K562 treated with DMSO at 1 percent for 12 hours (cell line): ENCODE measurements around the gene FGG. TPM values are rescaled to one million over a fixed set of nuclear protein-coding genes. Genes with fewer than 3 reads are reported as not detected.

Experiments
- total RNA-seq: library from RNA; unstranded; fragments of 300-600 nt; gene quantifications from 2 replicates; pipeline ENCODE4 v1.2.3, GENCODE V29; 2022; ENCODE audit not compliant: insufficient read depth

FGG gene
- not detected in 2 replicates for total RNA-seq

DNA sequence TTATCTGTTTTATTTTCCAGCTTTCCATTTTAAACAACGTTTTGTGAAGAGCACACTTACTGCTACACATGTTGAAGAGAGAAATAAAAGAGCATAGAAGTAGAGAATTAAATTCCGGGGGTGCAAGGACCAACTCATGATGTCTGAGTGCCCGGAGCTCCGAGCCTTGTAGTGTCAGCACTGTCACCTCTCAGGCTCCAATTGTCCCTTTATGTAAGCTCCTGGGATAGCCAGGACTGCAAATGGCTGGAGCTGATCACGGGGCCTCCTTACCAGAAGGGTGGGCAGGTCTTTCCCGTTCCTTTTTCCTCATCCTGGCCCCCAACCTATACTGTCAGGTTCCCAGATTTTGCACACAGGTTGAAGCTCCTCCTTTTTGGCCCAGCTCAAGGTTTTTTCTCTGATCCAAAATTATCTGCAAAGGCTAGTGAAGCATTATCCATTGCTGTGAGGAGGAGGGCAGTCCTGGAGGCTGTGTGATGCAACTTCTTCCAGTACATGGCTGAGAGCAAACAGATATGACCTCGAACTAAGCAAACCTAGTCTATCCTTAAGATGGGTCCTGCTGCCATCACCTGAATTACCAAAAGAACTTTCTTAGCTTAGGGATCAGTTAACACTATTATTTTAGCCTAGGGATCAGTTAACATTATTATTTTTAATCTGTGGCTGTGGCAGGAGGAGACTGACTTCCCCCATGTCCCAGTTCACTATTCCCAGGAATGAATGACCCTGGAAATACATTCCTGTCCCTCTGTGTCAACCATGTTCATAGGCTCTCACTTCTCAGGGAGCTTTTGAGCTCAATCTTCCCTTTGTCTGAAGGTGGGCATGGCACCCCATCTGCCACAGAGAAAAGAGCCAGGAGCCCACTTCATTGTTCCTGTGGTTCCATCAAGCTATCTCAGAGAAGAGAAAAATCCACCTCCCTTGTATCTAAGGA lies at the start of gene FGG:
FGG (minus strand) TSS at position 185 of the 943 bp plus-strand sequence; CDS start at position 138, 47 bp downstream.

DNA sequence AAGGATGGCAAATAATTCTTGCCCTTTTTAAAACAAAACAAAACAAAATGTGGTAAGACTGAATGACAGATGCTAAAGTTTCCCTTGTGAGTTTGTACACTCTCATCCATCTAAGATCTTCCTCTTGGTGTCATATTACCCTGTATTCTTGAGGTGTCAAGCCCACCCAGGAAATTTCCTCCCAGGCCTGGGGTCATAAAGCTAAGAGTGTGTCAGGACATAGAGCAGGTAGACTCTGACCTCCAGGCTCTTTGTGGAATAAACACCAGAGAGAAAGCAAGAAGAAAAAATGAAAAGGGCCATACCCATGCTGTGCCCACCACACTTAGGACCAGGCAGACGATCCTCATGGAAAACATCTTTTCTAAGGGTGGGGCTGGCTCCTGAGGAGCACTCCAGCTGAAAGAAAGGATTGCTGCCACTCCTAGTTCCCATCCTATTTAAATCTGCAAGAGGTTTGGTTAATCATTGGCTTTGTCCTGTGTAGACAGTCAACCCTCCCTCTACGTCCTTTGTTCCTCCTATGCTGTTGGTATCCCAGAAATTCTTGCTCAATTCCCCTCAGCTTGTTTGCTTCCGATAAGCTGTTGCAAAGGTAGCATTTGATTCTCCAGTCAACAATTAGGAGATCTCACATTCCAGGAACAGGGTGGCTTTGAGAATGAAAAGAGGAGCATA lies 22.0 kb downstream of the FGG start, which contains the start of gene FGA:
FGA (minus strand) TSS at position 414 of the 678 bp plus-strand sequence; CDS start at position 359, 55 bp downstream.

DNA sequence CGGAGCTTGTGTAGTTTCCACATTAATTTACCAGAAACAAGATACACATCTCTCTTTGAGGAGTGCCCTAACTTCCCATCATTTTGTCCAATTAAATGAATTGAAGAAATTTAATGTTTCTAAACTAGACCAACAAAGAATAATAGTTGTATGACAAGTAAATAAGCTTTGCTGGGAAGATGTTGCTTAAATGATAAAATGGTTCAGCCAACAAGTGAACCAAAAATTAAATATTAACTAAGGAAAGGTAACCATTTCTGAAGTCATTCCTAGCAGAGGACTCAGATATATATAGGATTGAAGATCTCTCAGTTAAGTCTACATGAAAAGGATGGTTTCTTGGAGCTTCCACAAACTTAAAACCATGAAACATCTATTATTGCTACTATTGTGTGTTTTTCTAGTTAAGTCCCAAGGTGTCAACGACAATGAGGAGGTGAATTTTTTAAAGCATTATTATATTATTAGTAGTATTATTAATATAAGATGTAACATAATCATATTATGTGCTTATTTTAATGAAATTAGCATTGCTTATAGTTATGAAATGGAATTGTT lies 49.7 kb downstream of the FGG start, which contains the start of gene FGB:
FGB (plus strand) TSS at position 315 of the 558 bp plus-strand sequence; CDS start at position 323, 8 bp downstream.

Other genes with a start within 250 kb of the FGG start
- gene DCHS2, start 120.9 kb downstream of the FGG start, total RNA-seq, result 0.60 and 4.6 TPM in 2 replicates
- 27.8 and 72.3 TPM in 2 replicates for gene PLRG1, start 62.3 kb downstream of the FGG start, total RNA-seq
- not detected in 2 replicates for gene FGB, start 49.6 kb downstream of the FGG start, total RNA-seq
- 0.44 TPM in 1 of 2 replicates, not detected in the other for gene FGA, start 21.9 kb downstream of the FGG start, total RNA-seq
- gene LRAT, start 131.3 kb upstream of the FGG start, total RNA-seq, result not detected in 2 replicates
- not detected in 2 replicates for gene RBM46, start 168.6 kb upstream of the FGG start, total RNA-seq